ENCODE data around the gene PDAP1.
"Not testable (repeated sequence)": the region's sequence is repeated elsewhere in the genome, so short reads cannot be mapped to it uniquely, and the experiment has no call there.

Gene PDAP1

DNA sequence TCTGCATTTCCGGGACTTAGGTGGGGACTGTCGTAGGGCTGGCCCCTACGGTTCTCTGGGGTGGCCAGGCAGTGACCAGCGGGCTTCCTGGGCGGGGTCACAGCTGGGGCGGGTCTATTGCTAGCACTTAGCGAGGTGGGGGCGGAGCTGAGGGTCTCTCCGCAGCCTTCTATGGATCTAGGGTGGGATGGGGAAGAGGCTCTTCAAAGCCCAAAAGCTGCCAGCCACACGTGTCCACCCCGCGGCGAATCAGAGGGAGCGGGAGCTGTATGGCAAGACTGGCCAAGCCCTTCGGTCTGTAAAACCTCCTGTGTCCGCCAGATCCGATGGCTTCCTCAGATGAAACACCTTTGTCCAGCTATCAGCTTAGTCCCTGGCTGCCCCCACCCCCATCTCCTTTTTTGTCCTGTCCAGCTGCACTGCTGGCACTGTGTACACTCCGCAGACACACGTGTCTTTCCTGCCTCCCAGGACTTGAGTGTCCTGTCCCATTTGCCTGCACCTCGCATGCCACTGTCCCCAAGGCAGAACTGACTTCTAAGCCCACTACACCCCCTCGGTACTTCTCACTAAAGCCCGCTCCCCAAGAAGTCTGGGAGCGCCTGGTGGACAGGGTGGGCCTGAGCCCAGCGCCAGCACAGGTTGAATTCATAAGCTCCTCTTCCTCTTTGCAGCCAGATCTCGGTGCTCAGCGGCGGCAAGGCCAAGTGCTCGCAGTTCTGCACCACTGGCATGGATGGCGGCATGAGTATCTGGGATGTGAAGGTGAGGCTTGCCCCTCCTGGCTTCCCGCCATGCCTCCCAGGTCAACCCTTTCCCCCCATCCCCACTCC, 14.8 kb downstream of the PDAP1 start:
- no peak for DNase-seq (ENCODE audit: low read depth)
- H3K4me3 ChIP-seq (ENCODE audit: low read depth, low read length) = no peak overlapping the region
- TF ChIP-seq, protein P1, sequence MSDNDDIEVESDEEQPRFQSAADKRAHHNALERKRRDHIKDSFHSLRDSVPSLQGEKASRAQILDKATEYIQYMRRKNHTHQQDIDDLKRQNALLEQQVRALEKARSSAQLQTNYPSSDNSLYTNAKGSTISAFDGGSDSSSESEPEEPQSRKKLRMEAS (IDR thresholded peaks at IDR 0.05; ENCODE audit: low read depth, low read length) = no peak
- peak; percentile 11 for TF ChIP-seq POLR2A (IDR thresholded peaks at IDR 0.05; ENCODE audit: extremely low read depth, insufficient read length)

GRCh38 chr7:99392659-99393354, 15.6 kb downstream of the PDAP1 start:
- DNase-seq (ENCODE audit: low read depth) = no peak
- H3K4me3 ChIP-seq (ENCODE audit: low read depth, low read length) = no peak overlapping the region
- TF ChIP-seq, protein P1 (IDR thresholded peaks at IDR 0.05; ENCODE audit: low read depth, low read length) = no peak
- TF ChIP-seq, protein P2, sequence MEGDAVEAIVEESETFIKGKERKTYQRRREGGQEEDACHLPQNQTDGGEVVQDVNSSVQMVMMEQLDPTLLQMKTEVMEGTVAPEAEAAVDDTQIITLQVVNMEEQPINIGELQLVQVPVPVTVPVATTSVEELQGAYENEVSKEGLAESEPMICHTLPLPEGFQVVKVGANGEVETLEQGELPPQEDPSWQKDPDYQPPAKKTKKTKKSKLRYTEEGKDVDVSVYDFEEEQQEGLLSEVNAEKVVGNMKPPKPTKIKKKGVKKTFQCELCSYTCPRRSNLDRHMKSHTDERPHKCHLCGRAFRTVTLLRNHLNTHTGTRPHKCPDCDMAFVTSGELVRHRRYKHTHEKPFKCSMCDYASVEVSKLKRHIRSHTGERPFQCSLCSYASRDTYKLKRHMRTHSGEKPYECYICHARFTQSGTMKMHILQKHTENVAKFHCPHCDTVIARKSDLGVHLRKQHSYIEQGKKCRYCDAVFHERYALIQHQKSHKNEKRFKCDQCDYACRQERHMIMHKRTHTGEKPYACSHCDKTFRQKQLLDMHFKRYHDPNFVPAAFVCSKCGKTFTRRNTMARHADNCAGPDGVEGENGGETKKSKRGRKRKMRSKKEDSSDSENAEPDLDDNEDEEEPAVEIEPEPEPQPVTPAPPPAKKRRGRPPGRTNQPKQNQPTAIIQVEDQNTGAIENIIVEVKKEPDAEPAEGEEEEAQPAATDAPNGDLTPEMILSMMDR (IDR thresholded peaks at IDR 0.05; ENCODE audit: low read depth, low read length) = no peak
- TF ChIP-seq MYC (IDR thresholded peaks at IDR 0.05; ENCODE audit: low read depth, low read length) (no peak), POLR2A (IDR thresholded peaks at IDR 0.05; ENCODE audit: extremely low read depth, insufficient read length) (no peak)

- TF ChIP-seq POLR2A (IDR thresholded peaks at IDR 0.05; ENCODE audit: extremely low read depth, insufficient read length) = peak; percentile 1
- TF ChIP-seq MYC (IDR thresholded peaks at IDR 0.05; ENCODE audit: low read depth, low read length) = no peak
- no peak overlapping the region for H3K4me3 ChIP-seq (ENCODE audit: low read depth, low read length)
- no peak for DNase-seq (ENCODE audit: low read depth)
Observed at GRCh38 chr7:99392046-99392445, 16.4 kb downstream of the PDAP1 start.

DNA sequence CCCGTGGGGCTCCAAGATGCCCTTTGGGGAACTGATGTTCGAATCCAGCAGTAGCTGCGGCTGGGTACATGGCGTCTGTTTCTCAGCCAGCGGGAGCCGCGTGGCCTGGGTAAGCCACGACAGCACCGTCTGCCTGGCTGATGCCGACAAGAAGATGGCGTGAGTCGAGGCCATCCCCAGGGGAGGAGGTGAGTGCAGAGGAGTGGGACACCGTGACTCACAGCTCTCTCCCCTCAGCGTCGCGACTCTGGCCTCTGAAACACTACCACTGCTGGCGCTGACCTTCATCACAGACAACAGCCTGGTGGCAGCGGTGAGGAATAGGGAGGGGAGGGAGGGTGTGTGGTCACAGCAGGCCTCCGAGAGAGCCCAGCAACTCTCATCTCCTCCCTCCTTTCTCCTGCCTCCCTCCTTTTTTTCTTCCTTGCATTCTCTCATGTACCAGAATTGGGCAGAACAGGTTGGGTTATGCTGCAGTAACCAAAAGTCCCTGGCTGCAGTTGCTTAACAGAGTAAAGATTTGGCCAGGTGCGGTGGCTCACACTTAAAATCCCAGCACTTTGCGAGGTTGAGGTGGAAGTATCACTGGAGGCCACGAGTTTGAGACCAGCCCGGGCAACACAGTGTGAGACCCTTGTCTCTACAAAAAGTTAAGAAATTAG, 17.3 kb downstream of the PDAP1 start:
- no peak for TF ChIP-seq MYC (IDR thresholded peaks at IDR 0.05; ENCODE audit: low read depth, low read length)
- TF ChIP-seq, protein P2 (IDR thresholded peaks at IDR 0.05; ENCODE audit: low read depth, low read length) = no peak
- TF ChIP-seq, protein P1 (IDR thresholded peaks at IDR 0.05; ENCODE audit: low read depth, low read length) = no peak
- no peak for TF ChIP-seq POLR2A (IDR thresholded peaks at IDR 0.05; ENCODE audit: extremely low read depth, insufficient read length)
- no peak overlapping the region for H3K4me3 ChIP-seq (ENCODE audit: low read depth, low read length)
- DNase-seq (ENCODE audit: low read depth) = peak; percentile 65

DNA sequence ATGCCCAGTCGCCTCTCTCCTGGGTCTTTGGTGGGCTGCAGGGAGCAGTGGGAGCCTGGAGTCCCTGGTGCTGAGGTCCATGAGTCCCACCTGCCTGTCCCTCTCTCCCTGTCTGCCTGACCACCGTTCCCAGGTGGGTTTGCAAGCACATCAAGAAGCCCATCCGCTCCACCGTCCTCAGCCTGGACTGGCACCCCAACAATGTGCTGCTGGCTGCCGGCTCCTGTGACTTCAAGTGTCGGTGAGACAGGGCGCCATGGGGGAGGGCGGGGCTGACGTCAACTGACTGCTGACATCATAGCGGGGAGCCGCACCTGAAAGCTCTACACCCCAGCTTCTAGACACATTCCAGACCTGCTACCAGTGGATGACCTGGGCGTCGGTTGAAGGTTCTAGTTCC, 18.6 kb downstream of the PDAP1 start:
- no peak for DNase-seq (ENCODE audit: low read depth)
- no peak overlapping the region for H3K4me3 ChIP-seq (ENCODE audit: low read depth, low read length)
- TF ChIP-seq, protein P2 (IDR thresholded peaks at IDR 0.05; ENCODE audit: low read depth, low read length) = no peak
- TF ChIP-seq, protein P1 (IDR thresholded peaks at IDR 0.05; ENCODE audit: low read depth, low read length) = no peak
- TF ChIP-seq MYC (IDR thresholded peaks at IDR 0.05; ENCODE audit: low read depth, low read length) (no peak), POLR2A (IDR thresholded peaks at IDR 0.05; ENCODE audit: extremely low read depth, insufficient read length) (no peak)

GRCh38 chr7:99387912-99388311, 20.5 kb downstream of the PDAP1 start:
- DNase-seq (ENCODE audit: low read depth) = no peak
- TF ChIP-seq MYC (IDR thresholded peaks at IDR 0.05; ENCODE audit: low read depth, low read length) = no peak
- TF ChIP-seq, protein P2 (IDR thresholded peaks at IDR 0.05; ENCODE audit: low read depth, low read length) = no peak
- TF ChIP-seq, protein P1 (IDR thresholded peaks at IDR 0.05; ENCODE audit: low read depth, low read length) = no peak
- TF ChIP-seq POLR2A (IDR thresholded peaks at IDR 0.05; ENCODE audit: extremely low read depth, insufficient read length) = no peak
- no peak overlapping the region for H3K4me3 ChIP-seq (ENCODE audit: low read depth, low read length)

GRCh38 chr7:99387239-99387635, 21.2 kb downstream of the PDAP1 start:
- DNase-seq (ENCODE audit: low read depth); H3K4me3 ChIP-seq (ENCODE audit: low read depth, low read length): not testable (repeated sequence)
